Fibroblast of pulmonary artery (primary cell): ENCODE data around the gene HSD17B1.
A peak's percentile ranks its signal among the peaks of the same experiment; 100 is the strongest.

Source experiments
- DNase-seq: peaks from one replicate; pipeline ENCODE4 v3.0.0-alpha.2; 2010; ENCODE audit warnings: low read depth
- H3K4me3 ChIP-seq: replicated peaks from 2 replicates; pipeline ENCODE4 v1.5.1; 2011; ENCODE audit warnings: low read depth, mild to moderate bottlenecking, control low read depth, low read length, moderate library complexity
- TF ChIP-seq, protein P1 (sequence below): IDR thresholded peaks from 2 replicates; pipeline ENCODE4 v1.5.1; 2011; ENCODE audit warnings: mild to moderate bottlenecking, control low read depth, low read length, inconsistent platforms; ENCODE audit errors: missing control alignments

HSD17B1 gene

GRCh38 chr17:42563950-42564349 is 11.2 kb downstream of the HSD17B1 start:
- DNase-seq: no peak
- TF ChIP-seq, protein P1, sequence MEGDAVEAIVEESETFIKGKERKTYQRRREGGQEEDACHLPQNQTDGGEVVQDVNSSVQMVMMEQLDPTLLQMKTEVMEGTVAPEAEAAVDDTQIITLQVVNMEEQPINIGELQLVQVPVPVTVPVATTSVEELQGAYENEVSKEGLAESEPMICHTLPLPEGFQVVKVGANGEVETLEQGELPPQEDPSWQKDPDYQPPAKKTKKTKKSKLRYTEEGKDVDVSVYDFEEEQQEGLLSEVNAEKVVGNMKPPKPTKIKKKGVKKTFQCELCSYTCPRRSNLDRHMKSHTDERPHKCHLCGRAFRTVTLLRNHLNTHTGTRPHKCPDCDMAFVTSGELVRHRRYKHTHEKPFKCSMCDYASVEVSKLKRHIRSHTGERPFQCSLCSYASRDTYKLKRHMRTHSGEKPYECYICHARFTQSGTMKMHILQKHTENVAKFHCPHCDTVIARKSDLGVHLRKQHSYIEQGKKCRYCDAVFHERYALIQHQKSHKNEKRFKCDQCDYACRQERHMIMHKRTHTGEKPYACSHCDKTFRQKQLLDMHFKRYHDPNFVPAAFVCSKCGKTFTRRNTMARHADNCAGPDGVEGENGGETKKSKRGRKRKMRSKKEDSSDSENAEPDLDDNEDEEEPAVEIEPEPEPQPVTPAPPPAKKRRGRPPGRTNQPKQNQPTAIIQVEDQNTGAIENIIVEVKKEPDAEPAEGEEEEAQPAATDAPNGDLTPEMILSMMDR: no peak
- H3K4me3 ChIP-seq: no peak overlapping the region

GRCh38 chr17:42564815-42565522 is 12.2 kb downstream of the HSD17B1 start:
- no peak overlapping the region for H3K4me3 ChIP-seq
- TF ChIP-seq, protein P1: no peak
- DNase-seq: no peak

- TF ChIP-seq, protein P1: no peak
- no peak for DNase-seq
- no peak overlapping the region for H3K4me3 ChIP-seq
Measured at GRCh38 chr17:42565523-42566214, 12.9 kb downstream of the HSD17B1 start.

DNA sequence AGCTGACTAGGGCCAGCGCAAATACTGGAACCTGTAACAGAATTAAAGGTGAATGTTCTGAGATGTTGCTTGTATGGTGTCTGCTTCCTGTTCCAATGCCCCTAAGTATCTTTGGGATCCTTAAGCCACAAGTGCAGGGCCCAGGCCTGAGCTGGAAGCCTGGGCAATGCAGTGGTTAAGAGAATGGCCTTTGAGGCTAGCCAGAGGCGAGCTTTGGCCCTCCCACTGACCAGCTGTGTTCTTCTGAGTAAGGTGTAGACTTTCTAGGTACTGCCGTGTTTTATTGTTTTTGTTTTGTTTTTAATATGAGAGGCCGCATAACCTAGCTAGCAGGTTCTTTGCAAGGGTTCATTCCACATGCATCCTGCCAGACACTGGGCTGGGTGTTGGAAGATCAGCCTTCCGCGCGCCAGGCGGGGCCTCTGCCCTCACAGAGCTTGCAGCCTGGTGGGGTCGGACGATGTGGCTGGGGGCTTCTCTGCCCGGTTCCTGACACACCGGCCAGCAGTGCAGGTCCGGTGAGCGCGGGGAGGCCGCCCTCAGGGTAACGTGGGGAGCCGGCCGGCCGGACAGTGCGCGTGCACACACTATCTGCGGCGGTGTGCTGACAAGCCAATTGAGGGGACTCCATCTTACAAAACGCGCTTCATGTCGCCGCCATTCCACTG is 13.6 kb downstream of the HSD17B1 start:
- TF ChIP-seq, protein P1: no peak
- no peak for DNase-seq
- H3K4me3 ChIP-seq: peak overlapping the region; percentile 89

GRCh38 chr17:42566883-42567573 is 14.3 kb downstream of the HSD17B1 start, which contains the start of gene MLX:
Gene MLX, plus strand, starts transcription at chr17:42567100. Its CDS starts 25 bp downstream, at chr17:42567125.
- DNase-seq: peak; percentile 90
- TF ChIP-seq, protein P1: no peak
- H3K4me3 ChIP-seq: peak within 1 kb of the TSS; percentile 89

GRCh38 chr17:42568341-42569111 is 15.8 kb downstream of the HSD17B1 start:
- H3K4me3 ChIP-seq: no peak overlapping the region
- TF ChIP-seq, protein P1: no peak
- DNase-seq: no peak
